HFFc6 (cell line): Measurements from ENCODE around the gene RGS9. TPM values are rescaled to one million over a fixed set of nuclear protein-coding genes. Genes with fewer than 3 reads are reported as not detected.

Experiments
- DNase-seq: peaks from one replicate; pipeline ENCODE4 v3.0.0-alpha.2; 2018
- H3K27ac Mint-ChIP-seq: 2 replicates; pipeline ENCODE4 v1.8.0; 2020; ENCODE audit warnings: mild to moderate bottlenecking, mixed read lengths
- H3K27me3 Mint-ChIP-seq: 2 replicates; pipeline ENCODE4 v1.8.0; 2021; ENCODE audit warnings: mild to moderate bottlenecking, moderate library complexity, mixed read lengths; ENCODE audit not compliant: insufficient read depth
- H3K36me3 Mint-ChIP-seq: 2 replicates; pipeline ENCODE4 v1.8.0; 2021; ENCODE audit warnings: low read depth, mixed read lengths
- H3K4me1 Mint-ChIP-seq: 2 replicates; pipeline ENCODE4 v1.8.0; 2020; ENCODE audit warnings: low read depth, mixed read lengths
- H3K4me3 Mint-ChIP-seq: 2 replicates; pipeline ENCODE4 v1.8.0; 2020; ENCODE audit warnings: mild to moderate bottlenecking, moderate library complexity, mixed read lengths
- H3K9me3 Mint-ChIP-seq: 2 replicates; pipeline ENCODE4 v1.8.0; 2020; ENCODE audit warnings: mild to moderate bottlenecking, mixed read lengths
- total RNA-seq, 6 experiments: library from RNA; stranded (reverse); fragmentation: NEBNext Ultra II Directional; extraction: Animal tissue kit (Norgen Biotek cat#: 25700); gene quantifications; 2 replicates in 1 of 6; 3 replicates in 5 of 6; pipeline ENCODE4 v1.2.3, GENCODE V29; 2021
- TF ChIP-seq, protein P1 (sequence below): fragments of 200-600 bp; sonication (generic); IDR thresholded peaks from 2 replicates; pipeline ENCODE4 v1.5.0; 2021; ENCODE audit warnings: antibody characterized with exemption, mild to moderate bottlenecking

Gene RGS9
- total RNA-seq, 6 experiments from 2014 or later, result 0.31 to 0.97 (median 0.42) TPM

DNA sequence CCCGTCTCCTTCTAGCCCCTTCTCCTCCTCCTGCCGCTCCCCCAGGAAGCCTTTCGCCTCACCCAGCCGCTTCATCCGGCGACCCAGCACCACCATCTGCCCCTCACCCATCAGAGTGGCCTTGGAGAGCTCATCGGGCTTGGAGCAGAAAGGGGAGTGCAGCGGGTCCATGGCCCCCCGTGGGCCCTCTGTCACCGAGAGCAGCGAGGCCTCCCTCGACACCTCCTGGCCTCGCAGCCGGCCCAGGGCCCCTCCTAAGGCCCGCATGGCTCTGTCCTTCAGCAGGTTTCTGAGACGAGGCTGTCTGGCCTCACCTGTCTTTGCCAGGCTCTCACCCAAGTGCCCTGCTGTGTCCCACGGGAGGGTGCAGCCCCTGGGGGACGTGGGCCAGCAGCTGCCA lies 87.9 kb downstream of the RGS9 start:
- Mint-ChIP-seq H3K27me3 (peaks cover 13% of the 10 kb centered on the region), H3K27ac (no peak overlapping the region), H3K9me3 (no peaks in the 10 kb centered on the region), H3K4me3 (no peak overlapping the region), H3K36me3 (no peaks in the 10 kb centered on the region), H3K4me1 (peaks cover 39% of the 10 kb centered on the region)
- TF ChIP-seq, protein P1, sequence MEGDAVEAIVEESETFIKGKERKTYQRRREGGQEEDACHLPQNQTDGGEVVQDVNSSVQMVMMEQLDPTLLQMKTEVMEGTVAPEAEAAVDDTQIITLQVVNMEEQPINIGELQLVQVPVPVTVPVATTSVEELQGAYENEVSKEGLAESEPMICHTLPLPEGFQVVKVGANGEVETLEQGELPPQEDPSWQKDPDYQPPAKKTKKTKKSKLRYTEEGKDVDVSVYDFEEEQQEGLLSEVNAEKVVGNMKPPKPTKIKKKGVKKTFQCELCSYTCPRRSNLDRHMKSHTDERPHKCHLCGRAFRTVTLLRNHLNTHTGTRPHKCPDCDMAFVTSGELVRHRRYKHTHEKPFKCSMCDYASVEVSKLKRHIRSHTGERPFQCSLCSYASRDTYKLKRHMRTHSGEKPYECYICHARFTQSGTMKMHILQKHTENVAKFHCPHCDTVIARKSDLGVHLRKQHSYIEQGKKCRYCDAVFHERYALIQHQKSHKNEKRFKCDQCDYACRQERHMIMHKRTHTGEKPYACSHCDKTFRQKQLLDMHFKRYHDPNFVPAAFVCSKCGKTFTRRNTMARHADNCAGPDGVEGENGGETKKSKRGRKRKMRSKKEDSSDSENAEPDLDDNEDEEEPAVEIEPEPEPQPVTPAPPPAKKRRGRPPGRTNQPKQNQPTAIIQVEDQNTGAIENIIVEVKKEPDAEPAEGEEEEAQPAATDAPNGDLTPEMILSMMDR, result no peak
- DNase-seq, result no peak

DNA sequence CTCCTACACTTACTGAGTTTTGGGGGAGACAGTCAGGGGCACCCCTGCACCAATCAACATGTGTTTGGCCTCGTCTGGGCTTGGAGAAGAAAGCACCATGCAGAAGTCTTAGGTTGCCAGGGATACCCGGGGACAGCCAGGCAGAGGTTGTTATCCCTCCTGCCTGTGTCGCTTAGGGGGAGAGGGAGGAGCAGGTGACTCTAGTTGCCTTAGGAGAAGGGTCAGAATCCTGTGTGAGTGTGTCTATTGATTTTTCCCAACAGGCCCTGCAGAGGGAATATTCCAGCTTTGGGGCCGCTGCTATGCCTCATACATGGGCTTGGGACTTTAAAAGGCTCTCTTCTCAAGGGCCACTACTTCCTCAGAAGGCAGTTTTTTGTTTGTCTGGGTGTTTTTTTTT lies 89.1 kb downstream of the RGS9 start:
- H3K4me3 Mint-ChIP-seq, result no peak overlapping the region
- no peaks in the 10 kb centered on the region for H3K36me3 Mint-ChIP-seq
- peaks cover 46% of the 10 kb centered on the region for H3K4me1 Mint-ChIP-seq
- DNase-seq, result no peak
- TF ChIP-seq, protein P1, result no peak
- H3K27me3 Mint-ChIP-seq, result peaks cover 13% of the 10 kb centered on the region
- H3K9me3 Mint-ChIP-seq, result no peaks in the 10 kb centered on the region
- no peak overlapping the region for H3K27ac Mint-ChIP-seq

DNA sequence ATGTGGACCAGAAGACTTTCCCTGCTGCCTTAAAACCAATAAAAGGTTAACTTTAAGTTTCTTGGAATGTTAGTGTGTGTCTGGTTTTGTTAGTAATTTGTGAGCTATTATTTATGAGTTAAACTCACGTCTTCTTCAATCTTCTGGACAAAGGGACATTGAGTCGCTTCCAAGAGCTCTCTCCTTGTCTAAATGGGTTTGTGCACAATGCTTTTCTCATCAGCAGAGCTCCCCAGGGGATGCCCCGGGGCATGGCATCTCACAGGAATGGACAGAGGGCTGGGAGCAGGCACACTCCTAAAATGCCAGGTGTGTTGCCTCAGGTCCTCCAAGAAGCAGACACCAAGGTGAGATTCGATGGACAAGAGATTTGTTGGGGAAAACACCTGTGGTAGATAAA lies 90.5 kb downstream of the RGS9 start:
- DNase-seq, result no peak
- peaks cover 15% of the 10 kb centered on the region for H3K27me3 Mint-ChIP-seq
- H3K36me3 Mint-ChIP-seq, result no peaks in the 10 kb centered on the region
- peaks cover 47% of the 10 kb centered on the region for H3K4me1 Mint-ChIP-seq
- TF ChIP-seq, protein P1, result no peak
- no peaks in the 10 kb centered on the region for H3K9me3 Mint-ChIP-seq
- no peak overlapping the region for H3K4me3 Mint-ChIP-seq
- H3K27ac Mint-ChIP-seq, result no peak overlapping the region

DNA sequence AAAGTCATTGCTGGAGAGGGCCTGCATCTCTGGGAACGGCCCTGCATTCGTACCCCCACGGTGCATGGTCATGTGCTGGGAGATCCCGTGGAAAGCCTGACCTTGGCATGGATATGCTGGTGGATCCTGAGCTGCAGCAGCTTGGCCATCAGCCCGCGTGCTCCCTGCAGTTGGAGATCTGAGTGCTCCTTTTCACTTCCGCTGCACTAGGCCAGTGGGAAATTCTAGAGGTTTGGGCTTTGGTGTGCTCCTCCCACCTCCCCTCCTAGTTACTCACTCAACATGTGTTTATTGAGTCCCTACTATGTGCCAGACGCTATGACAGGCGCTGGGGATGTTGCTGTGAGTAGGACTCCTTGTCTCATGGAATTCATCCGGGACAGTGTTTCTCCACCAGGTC lies 91.1 kb downstream of the RGS9 start:
- H3K27ac Mint-ChIP-seq, result no peak overlapping the region
- H3K9me3 Mint-ChIP-seq, result no peaks in the 10 kb centered on the region
- peaks cover 47% of the 10 kb centered on the region for H3K4me1 Mint-ChIP-seq
- DNase-seq, result no peak
- H3K4me3 Mint-ChIP-seq, result no peak overlapping the region
- H3K36me3 Mint-ChIP-seq, result no peaks in the 10 kb centered on the region
- H3K27me3 Mint-ChIP-seq, result peaks cover 15% of the 10 kb centered on the region
- TF ChIP-seq, protein P1, result no peak

DNA sequence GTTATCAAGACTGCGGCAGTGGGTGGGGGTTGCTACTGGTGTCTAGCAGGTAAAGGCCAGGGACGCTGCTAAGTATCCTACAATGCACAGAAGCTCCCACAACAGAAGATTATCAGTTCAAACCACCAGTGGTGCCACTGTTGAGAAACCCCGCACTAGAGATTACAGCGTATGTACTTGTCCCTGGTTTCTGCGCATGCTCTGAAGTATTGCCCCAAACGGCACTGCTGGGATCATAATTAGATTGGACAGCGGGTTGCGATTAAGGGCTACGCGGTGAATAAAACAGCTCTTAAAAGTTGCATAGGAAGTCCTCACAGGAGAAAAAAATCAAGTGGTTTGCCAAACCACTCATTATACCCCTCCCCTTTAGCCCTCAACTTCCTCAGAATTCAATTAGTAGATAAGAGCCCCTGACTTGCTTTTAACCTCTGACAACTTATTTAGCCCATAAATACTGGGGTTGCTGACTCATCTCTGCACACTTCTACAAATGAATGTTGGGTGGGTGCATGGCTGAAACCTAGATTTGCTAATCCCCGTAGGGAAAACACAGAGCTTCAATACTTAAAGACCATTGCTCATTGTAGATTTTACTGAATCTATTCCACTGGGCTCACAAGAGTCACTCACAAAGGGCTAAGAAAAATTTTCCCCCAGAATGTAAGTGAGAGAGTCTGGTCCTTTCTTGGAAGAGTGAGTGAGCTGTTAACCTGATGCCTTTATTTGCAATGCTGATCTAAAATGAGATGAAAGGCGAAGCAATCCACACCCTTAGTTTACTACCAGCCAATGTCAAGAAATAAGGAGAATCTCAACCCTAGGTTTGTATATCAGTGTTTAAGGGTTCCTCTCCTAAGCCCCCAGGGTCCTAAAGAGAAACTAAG lies 91.8 kb downstream of the RGS9 start:
- TF ChIP-seq, protein P1, result no peak
- peak; percentile 33 for DNase-seq
- Mint-ChIP-seq H3K27ac (no peak overlapping the region), H3K27me3 (peaks cover 15% of the 10 kb centered on the region), H3K36me3 (no peaks in the 10 kb centered on the region), H3K4me1 (peaks cover 47% of the 10 kb centered on the region), H3K9me3 (no peaks in the 10 kb centered on the region), H3K4me3 (no peak overlapping the region)
